Cardiac muscle cell (in vitro differentiated cells and primary cell): Measurements from ENCODE around the gene HSD3B7. TPM values are rescaled to one million over a fixed set of nuclear protein-coding genes. Genes with fewer than 3 reads are reported as not detected.

ENCODE experiments used
- DNase-seq, 2 donors: peaks; one replicate each; pipeline versions ENCODE4 v3.0.0 to v3.0.0-alpha.2; 2010 to 2017; ENCODE audit warnings: low read depth in 1 of 2, low spot score in 1 of 2
- H3K27ac ChIP-seq: fragments of 200-600 bp; sonication (generic); 2 replicates; pipeline ENCODE4 v1.5.1; 2016
- H3K27me3 ChIP-seq: fragments of 200-600 bp; sonication (generic); 2 replicates; pipeline ENCODE4 v1.6.0; 2016; ENCODE audit warnings: control low read depth
- H3K36me3 ChIP-seq: fragments of 200-600 bp; sonication (generic); 2 replicates; pipeline ENCODE4 v1.5.1; 2016; ENCODE audit warnings: control low read depth
- H3K4me1 ChIP-seq: fragments of 200-600 bp; sonication (generic); 2 replicates; pipeline ENCODE4 v1.8.1; 2017; ENCODE audit warnings: low read depth, mild to moderate bottlenecking, mixed run types
- H3K4me3 ChIP-seq: fragments of 200-600 bp; sonication (generic); 2 replicates; pipeline ENCODE4 v1.5.1; 2016; ENCODE audit warnings: mild to moderate bottlenecking
- H3K9me3 ChIP-seq: fragments of 200-600 bp; sonication (generic); 2 replicates; pipeline ENCODE4 v1.5.1; 2017; ENCODE audit warnings: low read depth, mild to moderate bottlenecking, control low read depth
- polyA plus RNA-seq: library from polyadenylated mRNA; unstranded; fragments of >200 nt; fragmentation: Nextera tagmentation; extraction: Ambion mirVana; gene quantifications from 2 replicates; pipeline ENCODE4 v1.2.1, GENCODE V29; 2016
- total RNA-seq: library from RNA; depleted of rRNA; stranded (reverse); fragments of >200 nt; gene quantifications from 2 replicates; pipeline ENCODE4 v1.2.3, GENCODE V29; 2016
- TF ChIP-seq, protein P1 (sequence below): IDR thresholded peaks from 2 replicates; pipeline ENCODE4 v1.5.1; 2012; ENCODE audit warnings: low read depth, mild to moderate bottlenecking, low read length

The HSD3B7 gene
- total and polyA plus RNA-seq, 2 experiments from 2014 or later, result 5.8 to 8.5 TPM

DNA sequence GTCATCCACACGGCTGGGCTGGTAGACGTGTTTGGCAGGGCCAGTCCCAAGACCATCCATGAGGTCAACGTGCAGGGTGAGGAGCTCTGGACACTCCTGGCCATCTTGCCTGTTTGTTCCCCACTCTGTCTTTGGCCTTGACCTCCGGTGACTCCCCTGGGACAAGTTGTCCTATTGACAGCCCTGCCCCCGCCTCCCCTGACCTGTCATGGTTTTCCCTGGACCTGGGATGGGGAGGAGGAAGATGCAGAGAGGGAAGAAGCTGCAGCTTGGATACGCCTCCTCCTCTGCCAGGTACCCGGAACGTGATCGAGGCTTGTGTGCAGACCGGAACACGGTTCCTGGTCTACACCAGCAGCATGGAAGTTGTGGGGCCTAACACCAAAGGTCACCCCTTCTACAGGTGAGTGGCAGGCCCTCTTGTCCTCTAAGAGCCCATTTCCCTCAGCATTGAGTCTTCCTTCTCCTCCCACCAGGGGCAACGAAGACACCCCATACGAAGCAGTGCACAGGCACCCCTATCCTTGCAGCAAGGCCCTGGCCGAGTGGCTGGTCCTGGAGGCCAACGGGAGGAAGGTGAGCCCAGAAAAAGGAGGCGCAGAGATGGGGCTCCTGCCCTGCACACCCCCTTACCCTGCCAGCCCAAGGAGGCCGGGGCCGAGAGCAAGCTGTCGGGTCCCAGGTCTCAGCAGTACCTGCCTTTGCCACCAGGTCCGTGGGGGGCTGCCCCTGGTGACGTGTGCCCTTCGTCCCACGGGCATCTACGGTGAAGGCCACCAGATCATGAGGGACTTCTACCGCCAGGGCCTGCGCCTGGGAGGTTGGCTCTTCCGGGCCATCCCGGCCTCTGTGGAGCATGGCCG, 1.4 kb downstream of the HSD3B7 start:
- H3K27ac ChIP-seq, result no peak overlapping the region
- H3K4me1 ChIP-seq, result peaks cover 6% of the 10 kb centered on the region
- TF ChIP-seq, protein P1, sequence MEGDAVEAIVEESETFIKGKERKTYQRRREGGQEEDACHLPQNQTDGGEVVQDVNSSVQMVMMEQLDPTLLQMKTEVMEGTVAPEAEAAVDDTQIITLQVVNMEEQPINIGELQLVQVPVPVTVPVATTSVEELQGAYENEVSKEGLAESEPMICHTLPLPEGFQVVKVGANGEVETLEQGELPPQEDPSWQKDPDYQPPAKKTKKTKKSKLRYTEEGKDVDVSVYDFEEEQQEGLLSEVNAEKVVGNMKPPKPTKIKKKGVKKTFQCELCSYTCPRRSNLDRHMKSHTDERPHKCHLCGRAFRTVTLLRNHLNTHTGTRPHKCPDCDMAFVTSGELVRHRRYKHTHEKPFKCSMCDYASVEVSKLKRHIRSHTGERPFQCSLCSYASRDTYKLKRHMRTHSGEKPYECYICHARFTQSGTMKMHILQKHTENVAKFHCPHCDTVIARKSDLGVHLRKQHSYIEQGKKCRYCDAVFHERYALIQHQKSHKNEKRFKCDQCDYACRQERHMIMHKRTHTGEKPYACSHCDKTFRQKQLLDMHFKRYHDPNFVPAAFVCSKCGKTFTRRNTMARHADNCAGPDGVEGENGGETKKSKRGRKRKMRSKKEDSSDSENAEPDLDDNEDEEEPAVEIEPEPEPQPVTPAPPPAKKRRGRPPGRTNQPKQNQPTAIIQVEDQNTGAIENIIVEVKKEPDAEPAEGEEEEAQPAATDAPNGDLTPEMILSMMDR, result no peak
- H3K9me3 ChIP-seq, result no peaks in the 10 kb centered on the region
- DNase-seq, result no peak
- H3K4me3 ChIP-seq, result no peak overlapping the region
- H3K36me3 ChIP-seq, result peaks cover 5% of the 10 kb centered on the region
- H3K27me3 ChIP-seq, result no peaks in the 10 kb centered on the region

GRCh38 chr16:30987581-30988190, 2.7 kb downstream of the HSD3B7 start:
- no peaks in the 10 kb centered on the region for H3K9me3 ChIP-seq
- no peak overlapping the region for H3K4me3 ChIP-seq
- DNase-seq, result no peak
- no peaks in the 10 kb centered on the region for H3K36me3 ChIP-seq
- TF ChIP-seq, protein P1, result no peak
- no peak overlapping the region for H3K27ac ChIP-seq
- H3K27me3 ChIP-seq, result no peaks in the 10 kb centered on the region
- H3K4me1 ChIP-seq, result peaks cover 6% of the 10 kb centered on the region

DNA sequence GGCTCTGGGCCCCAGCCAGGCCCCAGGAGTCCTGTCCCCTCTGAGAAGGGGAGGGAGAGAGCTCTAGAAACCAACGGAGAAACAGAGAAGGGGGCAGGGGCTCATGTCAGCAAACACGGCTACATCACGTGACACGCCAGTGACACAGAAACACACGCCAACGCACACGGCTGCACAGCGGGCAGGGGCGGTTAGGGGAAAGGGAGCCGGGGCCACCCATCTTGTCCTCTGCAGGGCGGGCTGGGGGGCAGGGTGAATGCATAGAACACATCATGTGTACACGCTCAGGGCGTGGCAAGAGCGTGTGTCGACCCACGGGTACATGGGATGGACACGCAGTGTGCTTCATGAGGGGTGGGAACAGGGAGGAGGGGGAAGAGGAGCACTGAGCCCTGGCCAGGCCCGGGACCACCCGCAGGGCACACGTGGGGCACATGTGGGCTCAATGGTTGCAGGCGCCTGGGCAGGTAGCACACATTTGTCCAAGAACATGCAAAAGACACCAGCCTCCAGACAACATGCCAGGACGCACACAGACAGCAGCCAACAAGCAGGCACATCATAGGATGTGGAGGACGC, 4.6 kb downstream of the HSD3B7 start:
- no peaks in the 10 kb centered on the region for H3K27me3 ChIP-seq
- no peaks in the 10 kb centered on the region for H3K36me3 ChIP-seq
- TF ChIP-seq, protein P1, result no peak
- H3K27ac ChIP-seq, result no peak overlapping the region
- H3K4me3 ChIP-seq, result no peak overlapping the region
- H3K9me3 ChIP-seq, result no peaks in the 10 kb centered on the region
- DNase-seq, result no peak
- peaks cover 10% of the 10 kb centered on the region for H3K4me1 ChIP-seq

DNA sequence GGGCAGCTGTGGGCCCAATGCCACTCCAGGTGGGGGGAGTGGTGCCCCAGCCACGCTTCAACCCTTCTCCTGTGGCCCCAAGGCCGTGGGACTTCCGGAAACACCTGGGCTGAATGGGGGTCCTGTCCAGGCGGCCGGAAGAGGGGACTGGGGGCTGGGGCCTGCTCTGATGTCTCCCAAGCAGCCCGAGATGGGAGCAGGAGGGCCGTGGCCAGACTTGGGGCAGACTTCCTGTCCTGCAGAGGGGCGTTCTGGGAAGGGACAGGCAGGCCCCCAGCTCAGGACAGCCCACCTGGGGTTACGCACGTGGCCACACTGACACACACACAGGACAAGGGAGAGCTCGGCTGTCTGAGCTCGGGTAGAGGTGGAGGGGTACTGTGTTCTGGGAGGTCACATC, 5.1 kb downstream of the HSD3B7 start:
- Histone ChIP-seq H3K4me3 (no peak overlapping the region), H3K27ac (no peak overlapping the region), H3K4me1 (peaks cover 9% of the 10 kb centered on the region), H3K27me3 (no peaks in the 10 kb centered on the region), H3K9me3 (no peaks in the 10 kb centered on the region), H3K36me3 (no peaks in the 10 kb centered on the region)
- DNase-seq, result no peak
- TF ChIP-seq, protein P1, result no peak

GRCh38 chr16:30991052-30991451, 6.0 kb downstream of the HSD3B7 start:
- Histone ChIP-seq H3K36me3 (no peaks in the 10 kb centered on the region), H3K9me3 (no peaks in the 10 kb centered on the region), H3K4me3 (no peak overlapping the region), H3K4me1 (peaks cover 4% of the 10 kb centered on the region), H3K27me3 (peaks cover 3% of the 10 kb centered on the region), H3K27ac (no peak overlapping the region)
- TF ChIP-seq, protein P1, result no peak
- no peak for DNase-seq
